ENCODE measurements around the gene SSU72.
"Not testable (repeated sequence)": the region's sequence is repeated elsewhere in the genome, so short reads cannot be mapped to it uniquely, and the experiment has no call there.

Gene SSU72

GRCh38 chr1:1609822-1610485 is 35.3 kb upstream of the SSU72 start:
- DNase-seq, result no peak

GRCh38 chr1:1606232-1606631 is 31.6 kb upstream of the SSU72 start:
- no peak for DNase-seq

- no peak for DNase-seq
Observed at GRCh38 chr1:1605724-1606123, 31.1 kb upstream of the SSU72 start.

- DNase-seq, result no peak
Observed at GRCh38 chr1:1605034-1605591, 30.4 kb upstream of the SSU72 start.

GRCh38 chr1:1604374-1605033 is 29.8 kb upstream of the SSU72 start:
- no peak for DNase-seq

GRCh38 chr1:1603671-1604373 is 29.2 kb upstream of the SSU72 start:
- DNase-seq, result no peak

GRCh38 chr1:1602968-1603506 is 28.4 kb upstream of the SSU72 start:
- DNase-seq, result no peak

- no peak for DNase-seq
Observed at GRCh38 chr1:1602304-1602967, 27.8 kb upstream of the SSU72 start.

GRCh38 chr1:1601564-1602303 is 27.1 kb upstream of the SSU72 start:
- no peak for DNase-seq

GRCh38 chr1:1600861-1601563 is 26.3 kb upstream of the SSU72 start:
- no peak for DNase-seq

GRCh38 chr1:1599935-1600860 is 25.5 kb upstream of the SSU72 start, which contains the start of gene FNDC10:
TSS of gene FNDC10 (minus strand) at chr1:1600135. CDS start at chr1:1600015, 120 bp downstream.
- DNase-seq, result no peak

- DNase-seq, result peak; percentile 30
Observed at GRCh38 chr1:1599030-1599934, 24.6 kb upstream of the SSU72 start.

- DNase-seq, result no peak
Observed at GRCh38 chr1:1598720-1599029, 24.0 kb upstream of the SSU72 start.

GRCh38 chr1:1598051-1598719 is 23.5 kb upstream of the SSU72 start:
- DNase-seq, result no peak

GRCh38 chr1:1597275-1597930 is 22.7 kb upstream of the SSU72 start:
- no peak for DNase-seq

- no peak for DNase-seq
Observed at GRCh38 chr1:1596493-1597274, 22.0 kb upstream of the SSU72 start.

- DNase-seq, result not testable (repeated sequence)
Observed at GRCh38 chr1:1595341-1595740, 20.7 kb upstream of the SSU72 start.
